HepG2 (cell line): Measurements from ENCODE around the gene DDRGK1. TPM values are rescaled to one million over a fixed set of nuclear protein-coding genes. Genes with fewer than 3 reads are reported as not detected.

Experiments
- AFF4 ChIP-seq: sonication (generic); formaldehyde crosslinking; IDR thresholded peaks from 2 replicates; pipeline ENCODE4 v1.4.0; 2020; ENCODE audit warnings: missing genetic modification reagents
- BRCA1 ChIP-seq: sonication (generic); formaldehyde crosslinking; IDR thresholded peaks from 2 replicates; pipeline ENCODE4 v1.4.0; 2020; ENCODE audit warnings: missing genetic modification reagents
- ERF ChIP-seq: IDR thresholded peaks from 2 replicates; pipeline ENCODE4 v1.6.1; 2018; ENCODE audit warnings: missing biosample characterization, missing genetic modification reagents
- FOXK1 ChIP-seq: sonication (generic); formaldehyde crosslinking; IDR thresholded peaks from 2 replicates; pipeline ENCODE4 v1.4.0; 2020; ENCODE audit warnings: low read depth, missing genetic modification reagents, borderline replicate concordance
- HDAC1 ChIP-seq: sonication (generic); formaldehyde crosslinking; IDR thresholded peaks from 2 replicates; pipeline ENCODE4 v1.5.1; 2020; ENCODE audit warnings: mild to moderate bottlenecking, missing genetic modification reagents
- KLF16 ChIP-seq, 2 experiments: sonication (generic) in 1 of 2; formaldehyde crosslinking in 1 of 2; IDR thresholded peaks; 2 replicates each; pipeline versions ENCODE4 v1.6.1 to v1.8.0; 2016 to 2023; ENCODE audit warnings: missing genetic modification reagents in 2 of 2, missing compliant biosample characterization in 1 of 2
- MLX ChIP-seq: IDR thresholded peaks from 2 replicates; pipeline ENCODE4 v1.6.1; 2016
- THAP11 ChIP-seq: IDR thresholded peaks from 2 replicates; pipeline ENCODE4 v1.6.1; 2016; ENCODE audit warnings: missing biosample characterization, missing genetic modification reagents
- ZBTB8A ChIP-seq: sonication (generic); formaldehyde crosslinking; IDR thresholded peaks from 2 replicates; pipeline ENCODE4 v1.4.0; 2020; ENCODE audit warnings: mild to moderate bottlenecking, low read depth, missing genetic modification reagents, borderline replicate concordance
- ZFP36L1 ChIP-seq: sonication (generic); formaldehyde crosslinking; IDR thresholded peaks from 2 replicates; pipeline ENCODE4 v1.8.0; 2022; ENCODE audit warnings: mild to moderate bottlenecking, missing genetic modification reagents, moderate library complexity
- ZFP90 ChIP-seq: sonication (generic); formaldehyde crosslinking; IDR thresholded peaks from 2 replicates; pipeline ENCODE4 v1.8.0; 2022; ENCODE audit warnings: missing genetic modification reagents, mild to moderate bottlenecking, inconsistent platforms, borderline replicate concordance
- ZMYM4 ChIP-seq: sonication (generic); formaldehyde crosslinking; IDR thresholded peaks from 2 replicates; pipeline ENCODE4 v1.8.1; 2023; ENCODE audit warnings: mild to moderate bottlenecking, missing genetic modification reagents
- ZNF292 ChIP-seq: sonication (generic); formaldehyde crosslinking; IDR thresholded peaks from 2 replicates; pipeline ENCODE4 v1.8.1; 2022; ENCODE audit warnings: mild to moderate bottlenecking, low read depth, missing genetic modification reagents, borderline replicate concordance
- ZNF335 ChIP-seq: sonication (generic); formaldehyde crosslinking; IDR thresholded peaks from 2 replicates; pipeline ENCODE4 v1.4.0; 2020; ENCODE audit warnings: missing genetic modification reagents
- ZNF33A ChIP-seq: sonication (generic); formaldehyde crosslinking; IDR thresholded peaks from 2 replicates; pipeline ENCODE4 v1.5.1; 2020; ENCODE audit warnings: missing genetic modification reagents, mild to moderate bottlenecking, moderate library complexity, borderline replicate concordance
- ZNF512 ChIP-seq: sonication (generic); formaldehyde crosslinking; IDR thresholded peaks from 2 replicates; pipeline ENCODE4 v1.4.0; 2020; ENCODE audit warnings: mild to moderate bottlenecking, missing genetic modification reagents
- ZNF567 ChIP-seq: sonication (generic); formaldehyde crosslinking; IDR thresholded peaks from 2 replicates; pipeline ENCODE4 v1.8.1; 2023; ENCODE audit warnings: mild to moderate bottlenecking, missing genetic modification reagents, borderline replicate concordance
- ZNF678 ChIP-seq: sonication (generic); formaldehyde crosslinking; IDR thresholded peaks from 2 replicates; pipeline ENCODE4 v1.4.0; 2020; ENCODE audit warnings: mild to moderate bottlenecking, missing genetic modification reagents
- ZNF761 ChIP-seq: sonication (generic); formaldehyde crosslinking; conservative IDR thresholded peaks from 2 replicates; pipeline ENCODE4 v1.4.0; 2020; ENCODE audit warnings: mild to moderate bottlenecking, missing genetic modification reagents
- polyA plus RNA-seq, 8 experiments: library from polyadenylated mRNA; depleted of rRNA in 3 of 8; stranded (reverse) in 7 of 8; unstranded in 1 of 8; fragments of >200 nt; fragmentation: Illumina TruSeq in 4 of 8; extraction: Trizol in 4 of 8; gene quantifications; 2 replicates each; pipeline versions ENCODE4 v1.2.1 to v1.2.3, GENCODE V29; 2011 to 2016; ENCODE audit warnings: low read depth in 4 of 8, missing spikeins in 1 of 8, mixed read lengths in 1 of 8; ENCODE audit not compliant: insufficient read depth in 1 of 8
- total RNA-seq, 5 experiments: library from RNA; depleted of rRNA; stranded (reverse); fragments of >200 nt; fragmentation: Illumina TruSeq; extraction: Trizol; gene quantifications; 2 replicates each; pipeline ENCODE4 v1.2.3, GENCODE V29; 2016; ENCODE audit warnings: low read depth in 1 of 5
- TF ChIP-seq, protein P1 (sequence below): sonication (generic); formaldehyde crosslinking; IDR thresholded peaks from 2 replicates; pipeline ENCODE4 v1.4.0; 2020; ENCODE audit warnings: low read depth, mild to moderate bottlenecking, missing genetic modification reagents

Gene DDRGK1
- total and polyA plus RNA-seq, 2 of the 13 experiments (the other 11 are each of a cell fraction or from before 2014, with no cell fraction given) = 96.7 to 149 TPM

DNA sequence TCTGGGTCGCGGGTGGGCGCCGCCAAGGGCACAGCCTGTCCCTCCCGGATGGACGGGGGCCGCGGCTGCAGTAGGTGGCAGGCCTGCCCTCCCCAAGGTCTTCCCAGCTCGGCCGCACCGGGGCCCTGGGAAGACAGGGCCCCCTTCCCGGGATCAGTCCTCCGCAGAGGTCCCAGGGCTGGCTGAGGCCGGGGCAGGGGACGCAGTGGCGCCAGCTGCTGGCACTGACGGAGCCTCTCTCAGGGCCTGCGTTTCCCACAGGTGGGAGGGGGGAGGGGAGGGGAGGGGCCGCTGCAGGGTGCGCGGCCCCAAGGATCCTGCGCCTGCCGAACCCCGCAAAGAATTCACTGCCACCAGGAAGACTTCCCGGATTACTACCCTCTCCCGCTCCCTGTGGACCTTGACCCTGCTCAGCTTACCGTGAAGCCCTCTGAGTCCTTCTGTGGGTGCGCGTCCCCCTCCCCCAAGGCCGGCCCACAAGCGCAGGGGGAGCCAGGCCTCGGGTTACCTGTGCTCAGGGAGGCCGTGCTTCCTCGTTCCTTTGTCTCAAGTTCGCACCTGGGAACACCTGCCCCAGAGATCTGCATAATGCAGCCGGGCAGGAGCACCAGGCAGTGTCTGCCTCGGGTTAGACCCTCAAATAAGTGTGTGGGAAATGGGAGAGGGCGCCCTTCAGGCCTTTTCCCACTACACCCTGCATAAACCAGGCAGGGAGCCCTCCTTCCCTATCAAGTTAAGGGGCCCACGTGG is 36.2 kb downstream of the DDRGK1 start (continued):
- TF ChIP-seq AFF4 (CRISPR knock-in tag) (no peak), ZNF292 (CRISPR knock-in tag) (peak; percentile 85; the same call in 1 of the 2 replicates), ZNF678 (CRISPR knock-in tag) (no peak), THAP11 (CRISPR knock-in tag) (peak; percentile 69), ZNF512 (CRISPR knock-in tag) (no peak), ZNF761 (CRISPR knock-in tag) (no peak), ZFP36L1 (0 out of 2 replicates have a peak, but pooled peaks have one; percentile 77), ZBTB8A (CRISPR knock-in tag) (no peak), KLF16 (CRISPR knock-in tag; IDR thresholded peaks at IDR 0.05) (peak in 1 of 2 experiments; percentile 68; a peak in 1 of 4 replicates), HDAC1 (CRISPR knock-in tag) (peak; percentile 95), MLX (0 out of 2 replicates have a peak, but pooled peaks have one; percentile 49), ZNF567 (CRISPR knock-in tag) (no peak; the same call in 1 of the 2 replicates), FOXK1 (CRISPR knock-in tag) (peak; percentile 68; the same call in 1 of the 2 replicates), BRCA1 (no peak), ZMYM4 (CRISPR knock-in tag) (peak; percentile 87), ERF (CRISPR knock-in tag) (peak; percentile 80), ZNF33A (CRISPR knock-in tag) (no peak), ZFP90 (CRISPR knock-in tag) (peak; percentile 18; the same call in 1 of the 2 replicates), ZNF335 (CRISPR knock-in tag) (peak; percentile 64; the same call in 1 of the 2 replicates)
- TF ChIP-seq, protein P1, sequence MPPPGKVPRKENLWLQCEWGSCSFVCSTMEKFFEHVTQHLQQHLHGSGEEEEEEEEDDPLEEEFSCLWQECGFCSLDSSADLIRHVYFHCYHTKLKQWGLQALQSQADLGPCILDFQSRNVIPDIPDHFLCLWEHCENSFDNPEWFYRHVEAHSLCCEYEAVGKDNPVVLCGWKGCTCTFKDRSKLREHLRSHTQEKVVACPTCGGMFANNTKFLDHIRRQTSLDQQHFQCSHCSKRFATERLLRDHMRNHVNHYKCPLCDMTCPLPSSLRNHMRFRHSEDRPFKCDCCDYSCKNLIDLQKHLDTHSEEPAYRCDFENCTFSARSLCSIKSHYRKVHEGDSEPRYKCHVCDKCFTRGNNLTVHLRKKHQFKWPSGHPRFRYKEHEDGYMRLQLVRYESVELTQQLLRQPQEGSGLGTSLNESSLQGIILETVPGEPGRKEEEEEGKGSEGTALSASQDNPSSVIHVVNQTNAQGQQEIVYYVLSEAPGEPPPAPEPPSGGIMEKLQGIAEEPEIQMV (CRISPR knock-in tag) = no peak; the same call in 1 of the 2 replicates
